Stimulated activated effector memory CD8-positive, alpha-beta T cell treated with anti-CD3 and anti-CD28 coated beads, Interleukin-12 subunit alpha, Interleukin-12 subunit beta, amount 100 ng/mL, for 72 hours (primary cell): ENCODE results near the gene PLEKHB1.

ENCODE experiments used
- ATAC-seq: fragments of 150-1000 bp; cut with Tn5 transposase; 2 replicates; pipeline ENCODE4 v1.10.0; 2021
- DNase-seq, 2 donors: peaks; one replicate each; pipeline ENCODE4 v3.0.0; 2021 to 2022; ENCODE audit warnings: low spot score in 2 of 2
- H3K27ac Mint-ChIP-seq: one replicate; pipeline ENCODE4 v1.8.0; 2022; ENCODE audit warnings: mild to moderate bottlenecking, mixed read lengths
- H3K36me3 Mint-ChIP-seq: one replicate; pipeline ENCODE4 v1.8.0; 2022; ENCODE audit warnings: mild to moderate bottlenecking, mixed read lengths
- H3K4me1 Mint-ChIP-seq: one replicate; pipeline ENCODE4 v1.8.0; 2022; ENCODE audit warnings: mixed read lengths
- H3K4me3 Mint-ChIP-seq: one replicate; pipeline ENCODE4 v1.8.0; 2022; ENCODE audit warnings: mild to moderate bottlenecking, mixed read lengths
- H3K9me3 Mint-ChIP-seq: one replicate; pipeline ENCODE4 v1.8.0; 2022; ENCODE audit warnings: mixed read lengths

PLEKHB1 gene

GRCh38 chr11:73645972-73646631, at the start of gene PLEKHB1:
Gene PLEKHB1 (plus strand): TSS chr11:73646581. CDS start chr11:73646609, 28 bp downstream.
- no peak for DNase-seq
- H3K36me3 Mint-ChIP-seq = no peaks in the 10 kb centered on the region
- peaks cover 32% of the 10 kb centered on the region for H3K4me1 Mint-ChIP-seq
- H3K9me3 Mint-ChIP-seq = no peaks in the 10 kb centered on the region
- H3K4me3 Mint-ChIP-seq = peak within 1 kb of the TSS; percentile 68
- ATAC-seq = no peak
- peak within 1 kb of the TSS; percentile 84 for H3K27ac Mint-ChIP-seq

GRCh38 chr11:73597336-73597955, 48.9 kb upstream of the PLEKHB1 start:
- H3K4me1 Mint-ChIP-seq = peaks cover 23% of the 10 kb centered on the region
- DNase-seq = no peak
- H3K27ac Mint-ChIP-seq = peak overlapping the region; percentile 93
- peak overlapping the region; percentile 88 for H3K4me3 Mint-ChIP-seq
- peaks cover 19% of the 10 kb centered on the region for H3K36me3 Mint-ChIP-seq
- no peaks in the 10 kb centered on the region for H3K9me3 Mint-ChIP-seq
- no peak for ATAC-seq

- peak; percentile 79 to 93 for DNase-seq
- H3K27ac Mint-ChIP-seq = peak within 1 kb of the TSS; percentile 93
- H3K4me3 Mint-ChIP-seq = peak within 1 kb of the TSS; percentile 88
Observed at GRCh38 chr11:73597956-73598718, 48.2 kb upstream of the PLEKHB1 start, which contains the start of gene FAM168A. Gene FAM168A (minus strand): TSS chr11:73598112. CDS start chr11:73468474, 129,638 bp downstream.

GRCh38 chr11:73598719-73599379, 47.5 kb upstream of the PLEKHB1 start:
- H3K9me3 Mint-ChIP-seq = no peaks in the 10 kb centered on the region
- peak overlapping the region; percentile 88 for H3K4me3 Mint-ChIP-seq
- peaks cover 19% of the 10 kb centered on the region for H3K36me3 Mint-ChIP-seq
- H3K4me1 Mint-ChIP-seq = peaks cover 23% of the 10 kb centered on the region
- no peak for DNase-seq
- H3K27ac Mint-ChIP-seq = peak overlapping the region; percentile 93
- ATAC-seq = no peak

More at GRCh38 chr11:73597956-73598718, 48.2 kb upstream of the PLEKHB1 start, which contains the start of gene FAM168A:
- peak; percentile 97 for ATAC-seq
- Mint-ChIP-seq H3K9me3 (no peaks in the 10 kb centered on the region), H3K4me1 (peaks cover 23% of the 10 kb centered on the region), H3K36me3 (peaks cover 19% of the 10 kb centered on the region)

GRCh38 chr11:73612601-73613140, 33.7 kb upstream of the PLEKHB1 start:
- DNase-seq = no peak

GRCh38 chr11:73614591-73614990, 31.8 kb upstream of the PLEKHB1 start:
- Mint-ChIP-seq H3K27ac (no peak overlapping the region), H3K4me3 (no peak overlapping the region), H3K9me3 (no peaks in the 10 kb centered on the region), H3K4me1 (no peaks in the 10 kb centered on the region), H3K36me3 (no peaks in the 10 kb centered on the region)
- ATAC-seq = no peak
- DNase-seq = no peak

More at GRCh38 chr11:73612601-73613140, 33.7 kb upstream of the PLEKHB1 start:
- Mint-ChIP-seq H3K4me1 (no peaks in the 10 kb centered on the region), H3K4me3 (no peak overlapping the region), H3K27ac (no peak overlapping the region), H3K9me3 (no peaks in the 10 kb centered on the region), H3K36me3 (no peaks in the 10 kb centered on the region)
- ATAC-seq = no peak

- Mint-ChIP-seq H3K4me1 (no peaks in the 10 kb centered on the region), H3K36me3 (no peaks in the 10 kb centered on the region), H3K4me3 (no peak overlapping the region), H3K9me3 (no peaks in the 10 kb centered on the region), H3K27ac (no peak overlapping the region)
- DNase-seq (no peak), ATAC-seq (no peak)
Observed at GRCh38 chr11:73622926-73623593, 23.3 kb upstream of the PLEKHB1 start.

GRCh38 chr11:73623686-73624085, 22.7 kb upstream of the PLEKHB1 start:
- ATAC-seq (no peak), DNase-seq (no peak)
- no peak overlapping the region for H3K27ac Mint-ChIP-seq
- no peak overlapping the region for H3K4me3 Mint-ChIP-seq
- no peaks in the 10 kb centered on the region for H3K36me3 Mint-ChIP-seq
- H3K4me1 Mint-ChIP-seq = no peaks in the 10 kb centered on the region
- no peaks in the 10 kb centered on the region for H3K9me3 Mint-ChIP-seq

GRCh38 chr11:73625696-73626318, 20.6 kb upstream of the PLEKHB1 start:
- no peak overlapping the region for H3K27ac Mint-ChIP-seq
- peak; percentile 69 for ATAC-seq

GRCh38 chr11:73629907-73630306, 16.5 kb upstream of the PLEKHB1 start:
- Mint-ChIP-seq H3K4me1 (no peaks in the 10 kb centered on the region), H3K27ac (no peak overlapping the region), H3K4me3 (no peak overlapping the region), H3K36me3 (no peaks in the 10 kb centered on the region), H3K9me3 (no peaks in the 10 kb centered on the region)
- ATAC-seq (no peak), DNase-seq (no peak)

More at GRCh38 chr11:73625696-73626318, 20.6 kb upstream of the PLEKHB1 start:
- peak; percentile 50 to 79 for DNase-seq
- no peak overlapping the region for H3K4me3 Mint-ChIP-seq
- no peaks in the 10 kb centered on the region for H3K36me3 Mint-ChIP-seq
- H3K4me1 Mint-ChIP-seq = no peaks in the 10 kb centered on the region
- H3K9me3 Mint-ChIP-seq = no peaks in the 10 kb centered on the region

GRCh38 chr11:73632996-73633395, 13.4 kb upstream of the PLEKHB1 start:
- Mint-ChIP-seq H3K9me3 (no peaks in the 10 kb centered on the region), H3K4me1 (no peaks in the 10 kb centered on the region), H3K27ac (no peak overlapping the region), H3K36me3 (no peaks in the 10 kb centered on the region), H3K4me3 (no peak overlapping the region)
- ATAC-seq (no peak), DNase-seq (no peak)

GRCh38 chr11:73633999-73634398, 12.4 kb upstream of the PLEKHB1 start:
- no peaks in the 10 kb centered on the region for H3K36me3 Mint-ChIP-seq
- H3K9me3 Mint-ChIP-seq = no peaks in the 10 kb centered on the region
- H3K4me3 Mint-ChIP-seq = no peak overlapping the region
- no peaks in the 10 kb centered on the region for H3K4me1 Mint-ChIP-seq
- ATAC-seq (no peak), DNase-seq (no peak)
- no peak overlapping the region for H3K27ac Mint-ChIP-seq

- DNase-seq (no peak), ATAC-seq (no peak)
- Mint-ChIP-seq H3K4me3 (no peak overlapping the region), H3K27ac (no peak overlapping the region), H3K9me3 (no peaks in the 10 kb centered on the region), H3K36me3 (no peaks in the 10 kb centered on the region), H3K4me1 (no peaks in the 10 kb centered on the region)
Observed at GRCh38 chr11:73635721-73636120, 10.7 kb upstream of the PLEKHB1 start.

GRCh38 chr11:73636249-73636648, 10.1 kb upstream of the PLEKHB1 start:
- ATAC-seq (no peak), DNase-seq (no peak)
- H3K4me3 Mint-ChIP-seq = no peak overlapping the region
- no peak overlapping the region for H3K27ac Mint-ChIP-seq
- no peaks in the 10 kb centered on the region for H3K4me1 Mint-ChIP-seq
- H3K36me3 Mint-ChIP-seq = no peaks in the 10 kb centered on the region
- no peaks in the 10 kb centered on the region for H3K9me3 Mint-ChIP-seq
